Body of pancreas (tissue), 4 donors: ENCODE results near the gene RDH8. TPM values are rescaled to one million over a fixed set of nuclear protein-coding genes. Genes with fewer than 3 reads are reported as not detected.

ENCODE experiments used
- ATAC-seq: fragments of 150-250 bp; one replicate; pipeline ENCODE4 v1.9.1; 2016
- DNase-seq, 4 donors: peaks; one replicate each; pipeline ENCODE4 v3.0.0-alpha.2; 2019
- H3K27ac ChIP-seq, 4 donors: fragments of 200-600 bp; sonication (generic); 1 replicate in 3 of 4; 2 replicates in 1 of 4; pipeline versions ENCODE4 v1.5.1 to v1.6.1; 2016 to 2019; ENCODE audit warnings: mild to moderate bottlenecking in 1 of 4, mixed read lengths in 1 of 4, moderate library complexity in 1 of 4
- H3K27me3 ChIP-seq, 2 donors: fragments of 200-600 bp; sonication (generic); one replicate each; pipeline ENCODE4 v1.6.0; 2016; ENCODE audit warnings: mild to moderate bottlenecking in 1 of 2
- H3K36me3 ChIP-seq, 2 donors: fragments of 200-600 bp; sonication (generic); replicated peaks in 1 of 2; 2 replicates each; pipeline ENCODE4 v1.5.1; 2016; ENCODE audit warnings: low read depth in 2 of 2; ENCODE audit not compliant: insufficient read depth in 1 of 2
- H3K4me1 ChIP-seq: fragments of 200-600 bp; sonication (generic); one replicate; pipeline ENCODE4 v1.6.0; 2016
- H3K4me3 ChIP-seq, 2 donors: fragments of 200-600 bp; sonication (generic); 1 replicate in 1 of 2; 2 replicates in 1 of 2; pipeline ENCODE4 v1.5.1; 2016 to 2019
- H3K9me3 ChIP-seq, 3 donors: fragments of 200-600 bp; sonication (generic); 1 replicate in 2 of 3; 2 replicates in 1 of 3; pipeline ENCODE4 v1.5.1; 2016
- CTCF ChIP-seq, 7 experiments: fragments of 450-650 bp in 4 of 7; fragments of 200-600 bp in 3 of 7; sonication (generic) in 3 of 7; IDR thresholded peaks; one replicate each; pipeline ENCODE4 v1.5.1; 2016 to 2019; ENCODE audit warnings: antibody characterized with exemption in 7 of 7
- POLR2A ChIP-seq, 3 donors: fragments of 450-650 bp; IDR thresholded peaks; one replicate each; pipeline ENCODE4 v1.6.1; 2016; ENCODE audit warnings: antibody characterized with exemption in 3 of 3, mild to moderate bottlenecking in 2 of 3
- WGBS, 2 donors: methylation state at CpG; one replicate each; pipeline ENCODE4 v1.1.5; 2017; 5-methylcytosine and 5-hydroxymethylcytosine counted together
- intact Hi-C: fragments of 100-400 bp; cut with DNase I; formaldehyde crosslinking; loops from one replicate; pipeline ENCODE4 v1.15.1; 2023
- total RNA-seq, 2 donors: library from RNA; depleted of rRNA; stranded (reverse); fragments of >200 nt; gene quantifications; one replicate each; pipeline ENCODE4 v1.1.0, GENCODE V29; 2016

Gene RDH8
- total RNA-seq, 2 donors from 2014 or later: not detected

- TF ChIP-seq POLR2A (IDR thresholded peaks at IDR 0.05) (no peak), CTCF (IDR thresholded peaks at IDR 0.05) (no peak)
- ATAC-seq (no peak), DNase-seq (no peak)
- Histone ChIP-seq H3K36me3 (no peaks in the 10 kb centered on the region), H3K27me3 (peaks cover 0 to 5% of the 10 kb centered on the region in 2 donors), H3K9me3 (no peaks in the 10 kb centered on the region), H3K4me3 (no peak overlapping the region), H3K4me1 (peaks cover 26% of the 10 kb centered on the region), H3K27ac (peak overlapping the region in 2 of 4 donors; percentile 42 to 49)
- intact Hi-C loops: no loop called here
Measured at GRCh38 chr19:10006752-10007323, 6.4 kb upstream of the RDH8 start.

GRCh38 chr19:10007371-10008183, 5.7 kb upstream of the RDH8 start:
- H3K9me3 ChIP-seq: no peaks in the 10 kb centered on the region
- peaks cover 26% of the 10 kb centered on the region for H3K4me1 ChIP-seq
- H3K27me3 ChIP-seq: peaks cover 0 to 5% of the 10 kb centered on the region in 2 donors
- peak overlapping the region in 2 of 4 donors; percentile 42 to 49 for H3K27ac ChIP-seq
- no peak overlapping the region for H3K4me3 ChIP-seq
- intact Hi-C loops: no loop called here
- WGBS, 2 donors: 56 to 67% methylated on average over 13 of the region's 13 CpGs
- peak; percentile 18 to 56 (median 34) for DNase-seq
- TF ChIP-seq POLR2A (IDR thresholded peaks at IDR 0.05) (no peak), CTCF (IDR thresholded peaks at IDR 0.05) (no peak)
- no peaks in the 10 kb centered on the region for H3K36me3 ChIP-seq
- ATAC-seq: no peak

GRCh38 chr19:10008184-10008765, 5.0 kb upstream of the RDH8 start:
- no peaks in the 10 kb centered on the region for H3K9me3 ChIP-seq

GRCh38 chr19:10009714-10010224, 3.5 kb upstream of the RDH8 start:
- Histone ChIP-seq H3K4me3 (no peak overlapping the region), H3K36me3 (no peaks in the 10 kb centered on the region), H3K27ac (peak overlapping the region in 1 of 4 donors; percentile 3), H3K27me3 (peaks cover 0 to 14% of the 10 kb centered on the region in 2 donors), H3K9me3 (no peaks in the 10 kb centered on the region), H3K4me1 (peaks cover 26% of the 10 kb centered on the region)
- no peak for ATAC-seq
- DNase-seq: no peak
- WGBS, 2 donors: 4 to 5% methylated on average over 20 to 22 of the region's 22 CpGs
- TF ChIP-seq CTCF (IDR thresholded peaks at IDR 0.05) (no peak), POLR2A (IDR thresholded peaks at IDR 0.05) (no peak)
- intact Hi-C loops: no loop called here

More at GRCh38 chr19:10008184-10008765, 5.0 kb upstream of the RDH8 start:
- Histone ChIP-seq H3K27ac (peak overlapping the region in 3 of 4 donors; percentile 25 to 49 (median 33)), H3K27me3 (peaks cover 0 to 6% of the 10 kb centered on the region in 2 donors), H3K4me3 (no peak overlapping the region), H3K4me1 (peaks cover 26% of the 10 kb centered on the region), H3K36me3 (no peaks in the 10 kb centered on the region)
- intact Hi-C loops: no loop called here
- TF ChIP-seq POLR2A (IDR thresholded peaks at IDR 0.05): no peak
- TF ChIP-seq CTCF (IDR thresholded peaks at IDR 0.05): no peak
- ATAC-seq: no peak
- 34 to 52% methylated on average over 5 to 11 of the region's 11 CpGs for WGBS, 2 donors
- no peak for DNase-seq
